GM19035 (cell line): ENCODE measurements around the gene CDX1.

Experiments used
- ATAC-seq: cut with Tn5 transposase; IDR thresholded peaks from one replicate; pipeline ENCODE4 v1.9.1; 2021; ENCODE audit not compliant: unreplicated experiment

The CDX1 gene

GRCh38 chr5:150181027-150181426, 14.4 kb downstream of the CDX1 start:
- no peak for ATAC-seq

GRCh38 chr5:150181766-150182545, 15.4 kb downstream of the CDX1 start:
- ATAC-seq = no peak

GRCh38 chr5:150182774-150183173, 16.2 kb downstream of the CDX1 start:
- no peak for ATAC-seq

- ATAC-seq = no peak
These were observed 16.9 kb downstream of the CDX1 start for GRCh38 chr5:150183436-150183835.

- no peak for ATAC-seq
These were observed 17.4 kb downstream of the CDX1 start for GRCh38 chr5:150184006-150184405.

GRCh38 chr5:150184990-150185912, 18.7 kb downstream of the CDX1 start:
- ATAC-seq = no peak

GRCh38 chr5:150186137-150186536, 19.6 kb downstream of the CDX1 start:
- ATAC-seq = no peak

- no peak for ATAC-seq
These were observed 20.3 kb downstream of the CDX1 start for GRCh38 chr5:150186897-150187296.

- no peak for ATAC-seq
These were observed 21.7 kb downstream of the CDX1 start for GRCh38 chr5:150188146-150188842.

GRCh38 chr5:150189326-150189725, 22.7 kb downstream of the CDX1 start:
- no peak for ATAC-seq

- ATAC-seq = no peak
These were observed 23.3 kb downstream of the CDX1 start, which contains the start of gene SLC6A7 for GRCh38 chr5:150189728-150190502. Gene SLC6A7 (plus strand): TSS chr5:150190062. CDS start chr5:150190328, 266 bp downstream.

- ATAC-seq = no peak
These were observed 24.0 kb downstream of the CDX1 start for GRCh38 chr5:150190503-150190979.

- ATAC-seq = no peak
These were observed 24.4 kb downstream of the CDX1 start for GRCh38 chr5:150190987-150191386.

- ATAC-seq = no peak
These were observed 25.9 kb downstream of the CDX1 start for GRCh38 chr5:150192462-150192861.

GRCh38 chr5:150195736-150196485, 29.3 kb downstream of the CDX1 start:
- ATAC-seq = no peak

- ATAC-seq = no peak
These were observed 29.9 kb downstream of the CDX1 start for GRCh38 chr5:150196514-150196913.

- ATAC-seq = no peak
These were observed 30.4 kb downstream of the CDX1 start for GRCh38 chr5:150196986-150197385.

GRCh38 chr5:150197476-150197875, 30.9 kb downstream of the CDX1 start:
- ATAC-seq = no peak

- no peak for ATAC-seq
These were observed 35.9 kb downstream of the CDX1 start for GRCh38 chr5:150202501-150202900.
